SKM-1 treated with dmso at 0.1 percent for 144 hours (cell line): Measurements from ENCODE around the gene XRCC1.
A peak's percentile ranks its signal among the peaks of the same experiment; 100 is the strongest.
"Not testable (repeated sequence)": the region's sequence is repeated elsewhere in the genome, so short reads cannot be mapped to it uniquely, and the experiment has no call there.

ENCODE experiments used
- DNase-seq: peaks from one replicate; lab custom pipeline; 2025; ENCODE audit not compliant: unreplicated experiment; lab: John Stamatoyannopoulos, UW

XRCC1 gene

GRCh38 chr19:43524922-43525835 is 50.1 kb downstream of the XRCC1 start:
- peak; percentile 20 for DNase-seq

GRCh38 chr19:43523696-43524095 is 51.6 kb downstream of the XRCC1 start:
- DNase-seq: not testable (repeated sequence)

- no peak for DNase-seq
Measured at GRCh38 chr19:43522929-43523328, 52.4 kb downstream of the XRCC1 start.

- peak; percentile 17 for DNase-seq
Measured at GRCh38 chr19:43519436-43520088, 55.8 kb downstream of the XRCC1 start.

GRCh38 chr19:43518051-43518450 is 57.3 kb downstream of the XRCC1 start:
- DNase-seq: no peak

GRCh38 chr19:43512399-43512798 is 62.9 kb downstream of the XRCC1 start:
- not testable (repeated sequence) for DNase-seq

- DNase-seq: no peak
Measured at GRCh38 chr19:43511324-43511723, 64.0 kb downstream of the XRCC1 start.

GRCh38 chr19:43510713-43511112 is 64.6 kb downstream of the XRCC1 start:
- DNase-seq: no peak

GRCh38 chr19:43507880-43508279 is 67.4 kb downstream of the XRCC1 start:
- no peak for DNase-seq

- no peak for DNase-seq
Measured at GRCh38 chr19:43506629-43507028, 68.7 kb downstream of the XRCC1 start.

GRCh38 chr19:43505941-43506340 is 69.4 kb downstream of the XRCC1 start:
- DNase-seq: no peak

GRCh38 chr19:43505186-43505456 is 70.2 kb downstream of the XRCC1 start:
- no peak for DNase-seq

GRCh38 chr19:43504426-43505185 is 70.7 kb downstream of the XRCC1 start, which contains the start of gene PHLDB3:
Gene PHLDB3 (minus strand): TSS chr19:43504746. CDS start chr19:43504118, 628 bp downstream.
- DNase-seq: no peak

GRCh38 chr19:43503501-43504425 is 71.6 kb downstream of the XRCC1 start:
- DNase-seq: peak; percentile 51

- DNase-seq: no peak
Measured at GRCh38 chr19:43502419-43502976, 72.8 kb downstream of the XRCC1 start.

- no peak for DNase-seq
Measured at GRCh38 chr19:43501661-43502418, 73.5 kb downstream of the XRCC1 start.

- no peak for DNase-seq
Measured at GRCh38 chr19:43499042-43499441, 76.3 kb downstream of the XRCC1 start.

- DNase-seq: no peak
Measured at GRCh38 chr19:43498233-43498842, 77.0 kb downstream of the XRCC1 start.

- DNase-seq: no peak
Measured at GRCh38 chr19:43496960-43497359, 78.4 kb downstream of the XRCC1 start.
